ENCODE data around the gene ZNF749.

ZNF749 gene

DNA sequence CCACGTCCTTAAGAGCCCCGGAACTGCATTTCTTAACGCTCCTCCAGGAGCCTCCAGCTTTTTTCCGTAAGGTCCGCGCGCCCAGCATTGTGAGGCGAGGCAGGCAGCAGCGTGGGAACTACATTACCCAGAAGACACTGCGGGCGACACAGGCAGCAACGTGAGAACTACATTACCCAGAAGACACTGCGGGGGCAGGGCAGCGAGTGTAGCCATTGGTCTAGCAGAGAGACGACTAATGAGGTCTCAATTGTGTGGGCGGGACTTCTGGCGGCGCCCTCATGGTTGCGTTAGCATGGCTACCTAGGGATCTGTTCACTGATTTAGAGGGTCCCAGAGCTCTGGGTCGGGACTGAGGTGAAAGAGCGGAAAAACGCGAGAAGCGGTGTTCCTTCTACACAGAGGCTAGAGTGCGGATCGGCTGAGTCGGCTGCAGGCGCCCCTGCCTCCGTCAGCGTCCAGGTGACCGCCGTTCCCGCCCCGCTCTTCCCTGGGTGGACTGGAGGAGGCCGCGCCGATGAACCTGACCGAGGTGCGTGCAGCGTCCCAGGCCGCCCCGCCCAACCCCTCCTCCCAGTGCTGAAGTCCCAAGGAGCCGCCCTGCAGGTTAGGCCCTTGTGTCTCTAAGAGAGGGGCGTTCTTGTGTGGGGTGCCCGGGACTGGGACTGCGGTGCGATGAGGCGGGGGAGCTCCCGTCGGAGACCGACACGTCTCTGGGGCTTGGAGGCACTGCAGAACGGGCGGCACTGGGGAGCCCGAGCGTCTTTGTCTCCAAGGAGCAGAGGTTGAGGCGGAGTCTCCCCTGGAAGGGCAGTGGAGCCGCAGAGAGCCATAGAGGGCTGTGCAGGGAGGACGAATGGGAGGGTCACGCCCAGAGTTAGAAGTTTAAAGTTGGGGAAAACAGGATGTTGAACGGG lies at the start of gene ZNF749:
TSS of gene ZNF749 (plus strand) at position 264 of the 917 bp plus-strand sequence. CDS start at position 518, 254 bp downstream.
- Mint-ChIP-seq H3K27me3 (no peaks in the 10 kb centered on the region), H3K4me1 (ENCODE audit: low read depth) (peaks cover 21% of the 10 kb centered on the region), H3K9me3 (peaks cover 61% of the 10 kb centered on the region), H3K4me3 (peak within 1 kb of the TSS; percentile 83), H3K36me3 (ENCODE audit: low read depth) (peaks cover 43% of the 10 kb centered on the region), H3K27ac (peak within 1 kb of the TSS; percentile 76)
- intact Hi-C loops (cut with micrococcal nuclease) = loop anchor here (1.0 to 5.0 kb wide), 3 partner anchors 24 to 46 kb away; partner anchors contain the start of genes ZNF17, ZNF548 and ZNF772

- peak overlapping the region; percentile 89 for H3K27ac Mint-ChIP-seq
- H3K4me3 Mint-ChIP-seq = peak overlapping the region; percentile 86
- H3K4me1 Mint-ChIP-seq (ENCODE audit: low read depth) = peaks cover 18% of the 10 kb centered on the region
Measured at GRCh38 chr19:57389194-57389729, 45.9 kb upstream of the ZNF749 start.

GRCh38 chr19:57389730-57390598 lies 45.2 kb upstream of the ZNF749 start, which contains the start of gene ZNF548:
Gene ZNF548, plus strand, starts transcription at chr19:57389854. Its CDS starts 246 bp downstream, at chr19:57390100.
- Mint-ChIP-seq H3K27ac (peak within 1 kb of the TSS; percentile 89), H3K4me3 (peak within 1 kb of the TSS; percentile 86), H3K4me1 (ENCODE audit: low read depth) (peaks cover 18% of the 10 kb centered on the region), H3K9me3 (peaks cover 12% of the 10 kb centered on the region), H3K27me3 (peaks cover 4% of the 10 kb centered on the region), H3K36me3 (ENCODE audit: low read depth) (peaks cover 54% of the 10 kb centered on the region)
- intact Hi-C loops (cut with micrococcal nuclease) = loop anchor here (1.0 kb wide), 4 partner anchors 21 to 70 kb away; partner anchors contain the start of genes TRAPPC2B, ZNF17, ZNF543 and ZNF547

More at GRCh38 chr19:57389194-57389729, 45.9 kb upstream of the ZNF749 start:
- H3K36me3 Mint-ChIP-seq (ENCODE audit: low read depth) = peaks cover 47% of the 10 kb centered on the region
- intact Hi-C loops (cut with micrococcal nuclease) = loop anchor here (1.0 kb wide), 4 partner anchors 22 to 69 kb away; partner anchors contain the start of genes TRAPPC2B, ZNF17, ZNF543 and ZNF547
- peaks cover 4% of the 10 kb centered on the region for H3K27me3 Mint-ChIP-seq
- H3K9me3 Mint-ChIP-seq = peaks cover 5% of the 10 kb centered on the region

DNA sequence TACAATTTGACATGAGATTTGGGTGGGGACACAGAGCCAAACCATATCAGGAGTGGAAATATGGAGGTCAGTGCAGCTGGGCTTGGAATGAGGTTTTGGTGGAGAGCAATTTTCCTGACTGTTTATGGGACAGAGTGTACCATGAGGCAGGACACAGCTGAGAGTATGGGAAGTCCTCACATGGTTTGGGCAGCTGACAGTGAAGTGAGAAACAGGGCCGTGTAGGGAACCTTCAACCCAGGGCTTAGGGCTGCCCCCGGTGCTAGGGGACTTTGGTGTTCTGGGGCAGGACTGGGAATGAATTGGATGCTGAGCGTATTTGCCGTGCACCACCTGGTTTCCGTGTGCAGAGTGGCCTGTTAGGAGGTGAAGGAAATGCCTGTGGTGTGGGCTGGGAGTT lies 39.4 kb upstream of the ZNF749 start:
- H3K4me3 Mint-ChIP-seq = no peak overlapping the region
- peaks cover 90% of the 10 kb centered on the region for H3K36me3 Mint-ChIP-seq (ENCODE audit: low read depth)
- intact Hi-C loops (cut with micrococcal nuclease) = no loop called here
- peaks cover 63% of the 10 kb centered on the region for H3K9me3 Mint-ChIP-seq
- H3K27me3 Mint-ChIP-seq = no peaks in the 10 kb centered on the region
- no peak overlapping the region for H3K27ac Mint-ChIP-seq
- peaks cover 5% of the 10 kb centered on the region for H3K4me1 Mint-ChIP-seq (ENCODE audit: low read depth)

- Mint-ChIP-seq H3K27ac (no peak overlapping the region), H3K27me3 (no peaks in the 10 kb centered on the region), H3K36me3 (ENCODE audit: low read depth) (peaks cover 69% of the 10 kb centered on the region), H3K4me3 (no peak overlapping the region), H3K9me3 (peaks cover 86% of the 10 kb centered on the region), H3K4me1 (ENCODE audit: low read depth) (no peaks in the 10 kb centered on the region)
- intact Hi-C loops (cut with micrococcal nuclease) = no loop called here
Measured at GRCh38 chr19:57398868-57399267, 36.3 kb upstream of the ZNF749 start.

DNA sequence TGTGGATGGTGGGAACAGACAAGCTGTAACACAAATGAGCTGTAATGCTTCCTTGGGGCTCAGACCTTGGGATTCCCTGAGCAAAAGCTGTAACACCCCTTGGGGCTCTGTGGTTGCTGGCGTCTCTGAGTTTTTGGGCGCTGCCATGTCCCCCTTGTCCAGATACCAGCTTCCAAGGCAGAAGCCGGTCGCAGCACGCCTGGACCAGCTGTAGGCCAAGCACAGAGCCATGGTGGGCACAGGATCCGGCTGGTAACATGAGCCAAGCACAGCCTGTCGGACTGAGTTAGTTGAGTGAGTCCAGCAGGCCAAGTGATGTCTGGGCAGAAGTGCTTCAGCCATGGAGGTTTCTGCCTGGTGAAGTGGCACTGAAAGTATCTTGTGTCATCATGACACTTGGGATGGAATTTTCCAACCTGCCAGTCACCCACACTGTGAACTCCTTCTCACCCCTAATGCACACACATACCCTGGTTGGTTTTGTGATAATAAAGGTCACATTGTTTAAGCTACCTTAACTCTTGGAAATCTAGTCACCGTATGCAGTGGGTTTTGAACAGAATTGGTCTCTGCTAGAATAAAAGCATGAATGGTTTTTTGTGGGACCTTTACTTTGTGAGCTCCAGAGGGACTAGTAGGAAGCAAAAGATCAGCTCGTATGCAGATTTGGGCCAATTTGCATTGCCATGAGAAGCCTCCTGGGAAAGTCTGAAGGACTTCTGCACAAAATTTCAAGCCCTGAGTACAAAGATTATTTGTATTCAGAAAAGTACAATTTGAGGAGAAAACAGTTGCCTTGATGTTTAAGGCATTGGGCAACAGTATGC lies 31.2 kb upstream of the ZNF749 start:
- H3K27ac Mint-ChIP-seq = no peak overlapping the region
- intact Hi-C loops (cut with micrococcal nuclease) = no loop called here
- peaks cover 18% of the 10 kb centered on the region for H3K36me3 Mint-ChIP-seq (ENCODE audit: low read depth)
- no peak overlapping the region for H3K4me3 Mint-ChIP-seq
- peaks cover 36% of the 10 kb centered on the region for H3K9me3 Mint-ChIP-seq
- no peaks in the 10 kb centered on the region for H3K4me1 Mint-ChIP-seq (ENCODE audit: low read depth)
- H3K27me3 Mint-ChIP-seq = no peaks in the 10 kb centered on the region

GRCh38 chr19:57406516-57407123 lies 28.5 kb upstream of the ZNF749 start:
- intact Hi-C loops (cut with micrococcal nuclease) = no loop called here
- Mint-ChIP-seq H3K4me1 (ENCODE audit: low read depth) (peaks cover 4% of the 10 kb centered on the region), H3K36me3 (ENCODE audit: low read depth) (peaks cover 8% of the 10 kb centered on the region), H3K27me3 (no peaks in the 10 kb centered on the region), H3K9me3 (peaks cover 17% of the 10 kb centered on the region), H3K27ac (no peak overlapping the region), H3K4me3 (no peak overlapping the region)

DNA sequence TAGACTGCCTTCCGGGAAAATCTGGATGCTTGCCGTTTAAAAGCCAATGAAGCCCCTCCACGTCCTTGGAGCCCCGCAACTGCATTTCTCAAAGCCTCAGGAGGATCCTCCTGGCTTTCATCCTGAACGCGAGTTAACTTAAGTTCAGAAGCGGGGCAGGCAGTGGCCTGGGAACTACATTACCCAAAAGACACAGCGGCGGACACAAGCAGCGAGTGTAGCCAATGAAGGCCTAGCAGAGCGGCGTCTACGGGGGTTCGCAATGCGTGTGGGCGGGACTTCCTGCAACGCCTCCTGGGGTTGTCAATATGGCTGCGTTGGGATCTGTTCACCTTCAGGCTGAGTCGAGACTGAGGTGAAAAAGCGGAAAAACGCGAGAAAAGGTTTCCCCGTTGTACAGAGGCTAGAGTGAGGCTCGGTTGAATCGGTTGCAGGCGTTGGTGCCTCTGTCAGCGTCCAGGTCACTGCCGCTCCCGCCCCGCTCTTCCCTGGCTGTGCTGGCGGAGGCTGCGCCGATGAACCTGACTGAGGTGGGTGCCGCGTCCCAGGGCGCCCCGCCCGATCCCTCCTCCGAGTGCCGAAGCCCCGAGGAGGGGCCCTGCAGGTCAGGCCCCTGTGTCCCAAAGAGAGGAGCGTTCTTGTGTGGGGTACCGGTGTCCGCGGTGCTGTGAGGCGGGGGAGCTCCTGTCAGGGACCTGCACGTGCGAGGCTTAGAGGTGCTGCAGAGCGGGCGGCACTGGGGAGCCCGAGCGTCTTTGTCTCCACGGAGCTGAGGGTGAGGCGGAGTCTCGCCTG lies 24.1 kb upstream of the ZNF749 start, which contains the start of gene ZNF17:
TSS of gene ZNF17 (plus strand) at position 285 of the 795 bp plus-strand sequence. CDS start 2,455 bp downstream, outside the sequence.
- H3K36me3 Mint-ChIP-seq (ENCODE audit: low read depth) = peaks cover 42% of the 10 kb centered on the region
- no peaks in the 10 kb centered on the region for H3K27me3 Mint-ChIP-seq
- intact Hi-C loops (cut with micrococcal nuclease) = loop anchor here (1.0 to 5.0 kb wide), 4 partner anchors 22 to 134 kb away; partner anchors contain the start of genes TRAPPC2B, ZNF547, ZNF548 and ZNF749
- peak within 1 kb of the TSS; percentile 87 for H3K27ac Mint-ChIP-seq
- H3K9me3 Mint-ChIP-seq = peaks cover 14% of the 10 kb centered on the region
- peak within 1 kb of the TSS; percentile 95 for H3K4me3 Mint-ChIP-seq
- peaks cover 11% of the 10 kb centered on the region for H3K4me1 Mint-ChIP-seq (ENCODE audit: low read depth)

- peaks cover 78% of the 10 kb centered on the region for H3K9me3 Mint-ChIP-seq
- intact Hi-C loops (cut with micrococcal nuclease) = no loop called here
- peaks cover 5% of the 10 kb centered on the region for H3K4me1 Mint-ChIP-seq (ENCODE audit: low read depth)
- H3K4me3 Mint-ChIP-seq = no peak overlapping the region
- no peaks in the 10 kb centered on the region for H3K27me3 Mint-ChIP-seq
- H3K27ac Mint-ChIP-seq = no peak overlapping the region
- peaks cover 75% of the 10 kb centered on the region for H3K36me3 Mint-ChIP-seq (ENCODE audit: low read depth)
Measured at GRCh38 chr19:57419439-57419838, 15.7 kb upstream of the ZNF749 start.

- no peak overlapping the region for H3K4me3 Mint-ChIP-seq
- intact Hi-C loops (cut with micrococcal nuclease) = no loop called here
- no peak overlapping the region for H3K27ac Mint-ChIP-seq
- H3K9me3 Mint-ChIP-seq = peaks cover 73% of the 10 kb centered on the region
- H3K36me3 Mint-ChIP-seq (ENCODE audit: low read depth) = peaks cover 59% of the 10 kb centered on the region
- peaks cover 5% of the 10 kb centered on the region for H3K4me1 Mint-ChIP-seq (ENCODE audit: low read depth)
- no peaks in the 10 kb centered on the region for H3K27me3 Mint-ChIP-seq
Measured at GRCh38 chr19:57421037-57421436, 14.1 kb upstream of the ZNF749 start.

GRCh38 chr19:57434386-57435061 lies 601 bp upstream of the ZNF749 start:
- H3K4me3 Mint-ChIP-seq = peak overlapping the region; percentile 83
- peak overlapping the region; percentile 76 for H3K27ac Mint-ChIP-seq
- H3K27me3 Mint-ChIP-seq = no peaks in the 10 kb centered on the region
- peaks cover 60% of the 10 kb centered on the region for H3K9me3 Mint-ChIP-seq
- peaks cover 21% of the 10 kb centered on the region for H3K4me1 Mint-ChIP-seq (ENCODE audit: low read depth)
- intact Hi-C loops (cut with micrococcal nuclease) = loop anchor here (1.0 to 5.0 kb wide), 3 partner anchors 23 to 45 kb away; partner anchors contain the start of genes ZNF17, ZNF548 and ZNF772
- H3K36me3 Mint-ChIP-seq (ENCODE audit: low read depth) = peaks cover 35% of the 10 kb centered on the region

All from dendritic cell treated with granulocyte-macrophage colony-stimulating factor and Interleukin-4, amounts not matched to agents 40 ng/mL and 50 ng/mL, for 4 days (primary cell).